Cardiac ventricle fibroblast (primary cell): ENCODE data around the gene ENTR1. TPM values are rescaled to one million over a fixed set of nuclear protein-coding genes. Genes with fewer than 3 reads are reported as not detected.

Experiments
- total RNA-seq: library from RNA; depleted of rRNA; stranded (reverse); fragments of >200 nt; gene quantifications from 2 replicates; pipeline ENCODE4 v1.2.3, GENCODE V29; 2015

ENTR1 gene, protein sequence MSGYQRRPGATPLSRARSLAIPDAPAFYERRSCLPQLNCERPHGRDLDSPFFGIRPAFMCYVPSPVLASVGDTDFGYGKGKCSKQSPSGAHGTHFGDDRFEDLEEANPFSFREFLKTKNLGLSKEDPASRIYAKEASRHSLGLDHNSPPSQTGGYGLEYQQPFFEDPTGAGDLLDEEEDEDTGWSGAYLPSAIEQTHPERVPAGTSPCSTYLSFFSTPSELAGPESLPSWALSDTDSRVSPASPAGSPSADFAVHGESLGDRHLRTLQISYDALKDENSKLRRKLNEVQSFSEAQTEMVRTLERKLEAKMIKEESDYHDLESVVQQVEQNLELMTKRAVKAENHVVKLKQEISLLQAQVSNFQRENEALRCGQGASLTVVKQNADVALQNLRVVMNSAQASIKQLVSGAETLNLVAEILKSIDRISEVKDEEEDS
- 32.2 and 43.2 TPM in 2 replicates for total RNA-seq

DNA sequence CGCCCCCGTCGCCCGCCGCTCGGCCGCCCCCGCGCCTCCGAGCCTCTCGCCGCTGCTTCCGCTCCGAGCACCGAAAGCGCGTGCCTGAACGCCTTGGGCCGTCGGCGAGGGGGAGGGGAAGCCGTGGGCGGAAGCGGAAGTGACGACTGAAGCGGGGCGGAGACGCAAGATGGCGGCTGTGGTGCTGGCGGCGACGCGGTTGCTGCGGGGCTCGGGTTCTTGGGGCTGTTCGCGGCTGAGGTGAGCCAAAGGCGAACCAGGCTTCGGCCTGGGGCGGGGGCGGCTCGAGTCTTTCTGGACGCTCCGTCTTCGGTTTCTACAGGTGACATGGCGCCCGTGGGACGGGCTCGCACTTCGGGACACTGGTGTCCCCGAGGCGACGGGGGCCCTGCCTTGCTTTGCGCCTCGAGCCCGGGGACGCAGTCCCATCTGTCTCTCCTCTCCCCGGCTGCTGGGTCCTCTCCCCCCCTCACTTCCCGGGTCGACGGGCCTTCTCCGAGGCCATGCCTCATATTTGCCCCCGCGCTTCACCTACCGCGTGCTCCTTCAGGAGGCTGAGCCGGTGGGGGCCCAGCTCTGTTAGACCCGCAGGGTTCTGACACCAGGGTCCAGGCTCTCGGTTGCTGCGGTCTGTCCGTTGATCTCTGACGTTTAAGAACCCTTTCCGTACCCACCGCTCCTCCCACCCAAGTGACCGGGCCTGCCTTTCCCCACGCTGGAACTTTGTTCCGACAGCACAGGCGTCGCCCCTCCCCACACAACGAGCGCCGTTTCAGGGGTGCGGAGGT, at the start of gene ENTR1, which contains the start of gene PMPCA:
Gene ENTR1 (minus strand): TSS at position 115 of the 788 bp plus-strand sequence. CDS start 217 bp downstream, outside the sequence.
Gene PMPCA (plus strand): TSS at position 159 of the 788 bp plus-strand sequence. CDS start 11 bp downstream, at position 170.

DNA sequence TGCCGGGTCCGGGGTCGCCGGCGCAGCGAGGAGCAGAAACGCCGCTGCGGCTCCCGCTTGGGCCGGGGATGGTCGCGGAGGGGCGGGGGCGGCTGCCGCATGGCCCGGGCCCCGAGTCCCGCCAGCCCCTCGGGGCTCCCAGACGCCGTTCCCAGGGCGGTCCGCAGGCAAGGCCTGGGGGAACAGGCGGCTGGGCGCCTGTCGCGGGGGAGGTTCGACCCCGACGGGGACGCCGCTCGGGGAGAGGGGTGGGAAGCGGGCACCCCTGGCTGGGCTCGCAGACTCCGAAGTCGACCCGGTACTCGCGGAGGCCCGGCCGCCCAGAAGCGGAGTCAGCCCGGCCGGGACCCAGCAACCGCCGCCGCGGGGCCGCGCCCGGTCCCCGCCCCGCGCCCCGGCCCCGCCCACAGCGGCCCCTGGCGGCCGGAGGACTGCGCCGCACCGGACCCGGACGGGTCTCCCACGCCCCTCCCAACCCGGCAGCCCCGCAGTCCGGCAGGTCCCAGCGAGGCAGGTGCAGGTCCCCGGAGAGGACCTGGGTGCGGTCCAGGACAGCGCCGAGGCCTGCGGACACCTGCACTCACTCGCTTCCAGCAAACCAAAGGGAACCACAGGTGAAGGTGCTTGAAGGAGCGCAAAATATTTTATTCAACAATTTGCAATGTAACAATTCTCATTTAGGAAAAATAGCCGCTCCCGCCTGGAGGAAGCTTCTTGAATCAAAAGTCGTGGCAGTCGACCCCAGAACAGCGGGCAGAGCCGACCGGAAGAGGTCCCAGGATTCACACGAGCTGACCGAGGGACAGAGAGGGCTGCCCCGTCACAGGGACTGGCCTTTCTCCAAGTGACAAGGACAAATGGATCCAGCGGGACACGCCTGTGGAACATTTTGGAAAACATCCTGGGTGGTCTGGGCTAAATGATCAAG, 29.3 kb upstream of the ENTR1 start, which contains the start of gene INPP5E:
Gene INPP5E (minus strand): TSS at position 365 of the 928 bp plus-strand sequence. CDS start 426 bp downstream, outside the sequence.

DNA sequence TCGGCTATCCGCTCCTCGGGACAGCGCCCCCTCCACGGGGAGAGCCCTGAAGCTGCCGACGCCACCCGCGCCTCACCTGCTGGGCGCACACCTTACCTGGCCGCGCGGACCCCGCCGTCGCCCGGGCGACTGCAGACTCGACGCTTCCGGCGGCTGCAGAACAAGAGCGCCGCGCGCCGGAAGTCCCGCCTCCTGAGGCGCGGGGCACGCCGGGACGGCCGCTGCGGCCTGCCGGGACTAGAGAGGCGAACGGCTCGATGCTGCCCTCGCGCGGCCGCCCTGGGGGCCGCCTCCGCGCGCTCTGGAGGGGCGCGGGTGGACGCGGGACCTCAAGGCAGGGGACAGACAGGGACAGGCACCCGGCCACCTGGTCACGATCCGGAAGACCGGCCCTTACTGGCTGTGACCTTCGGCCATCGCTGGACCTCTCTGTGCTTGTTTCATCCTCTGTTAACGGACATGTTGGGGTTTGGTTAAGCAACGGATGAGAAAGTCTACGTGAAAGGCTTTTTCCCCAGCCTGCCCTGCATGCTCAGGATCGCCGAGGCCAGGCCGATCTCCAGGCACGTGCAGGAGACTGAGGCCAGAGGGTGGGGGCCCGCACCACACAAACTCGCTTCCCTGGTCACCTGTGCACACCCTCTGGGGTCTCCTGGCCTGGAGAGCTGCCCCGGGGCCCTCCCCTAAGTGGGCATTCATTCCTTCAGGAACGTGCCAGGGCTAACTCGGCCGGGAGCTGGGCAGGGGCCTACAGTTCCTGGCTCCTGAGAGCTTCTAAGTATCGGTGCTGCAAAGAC, 10.2 kb downstream of the ENTR1 start, which contains the start of gene SNAPC4:
Gene SNAPC4 (minus strand): TSS at position 133 of the 797 bp plus-strand sequence. CDS start 1,742 bp downstream, outside the sequence.

DNA sequence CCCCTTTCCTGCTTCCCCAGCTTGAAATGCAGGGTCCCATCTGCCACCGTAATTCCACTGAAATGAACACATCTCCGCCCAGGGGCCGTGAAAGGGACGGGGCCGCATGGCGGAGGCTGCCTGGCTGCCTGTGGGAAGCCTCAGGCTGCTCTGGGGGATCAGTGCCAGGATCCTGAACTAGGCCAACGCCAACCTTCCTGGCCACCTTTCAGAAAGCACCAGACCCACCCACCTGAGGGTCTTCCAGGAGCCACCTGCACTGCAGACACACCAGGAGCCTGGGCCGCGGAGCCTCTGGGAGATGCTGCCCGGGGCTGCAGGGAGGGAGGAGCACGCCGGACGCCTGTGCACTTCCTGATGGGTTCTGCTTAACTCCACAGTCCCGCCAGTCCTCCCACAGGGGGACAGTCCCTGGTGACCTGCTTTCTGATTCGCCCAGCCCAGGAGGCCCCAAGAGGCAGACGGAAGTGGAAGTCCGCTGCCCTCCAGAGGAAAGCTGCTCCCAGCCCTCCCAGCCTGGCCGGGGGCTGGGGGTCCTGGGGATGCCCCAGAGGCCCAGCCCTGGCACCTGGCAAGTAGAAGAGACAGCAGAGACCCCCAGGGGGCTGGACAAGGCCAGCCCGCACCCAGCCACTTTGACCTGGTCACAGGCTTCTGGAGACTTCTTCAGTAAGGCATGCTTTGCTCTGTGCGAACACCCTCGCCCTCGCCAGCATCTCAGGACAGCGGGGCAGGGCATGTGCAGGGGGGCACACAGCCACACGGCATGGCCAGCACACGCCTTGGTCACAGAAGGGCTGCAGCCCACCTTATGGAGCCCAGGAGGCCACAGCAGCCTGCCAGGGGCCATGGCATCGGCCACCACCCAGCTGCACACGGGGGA, 36.9 kb downstream of the ENTR1 start, which contains the start of gene CARD9:
Gene CARD9 (minus strand): TSS at position 370 of the 883 bp plus-strand sequence. CDS start 1,591 bp downstream, outside the sequence.

DNA sequence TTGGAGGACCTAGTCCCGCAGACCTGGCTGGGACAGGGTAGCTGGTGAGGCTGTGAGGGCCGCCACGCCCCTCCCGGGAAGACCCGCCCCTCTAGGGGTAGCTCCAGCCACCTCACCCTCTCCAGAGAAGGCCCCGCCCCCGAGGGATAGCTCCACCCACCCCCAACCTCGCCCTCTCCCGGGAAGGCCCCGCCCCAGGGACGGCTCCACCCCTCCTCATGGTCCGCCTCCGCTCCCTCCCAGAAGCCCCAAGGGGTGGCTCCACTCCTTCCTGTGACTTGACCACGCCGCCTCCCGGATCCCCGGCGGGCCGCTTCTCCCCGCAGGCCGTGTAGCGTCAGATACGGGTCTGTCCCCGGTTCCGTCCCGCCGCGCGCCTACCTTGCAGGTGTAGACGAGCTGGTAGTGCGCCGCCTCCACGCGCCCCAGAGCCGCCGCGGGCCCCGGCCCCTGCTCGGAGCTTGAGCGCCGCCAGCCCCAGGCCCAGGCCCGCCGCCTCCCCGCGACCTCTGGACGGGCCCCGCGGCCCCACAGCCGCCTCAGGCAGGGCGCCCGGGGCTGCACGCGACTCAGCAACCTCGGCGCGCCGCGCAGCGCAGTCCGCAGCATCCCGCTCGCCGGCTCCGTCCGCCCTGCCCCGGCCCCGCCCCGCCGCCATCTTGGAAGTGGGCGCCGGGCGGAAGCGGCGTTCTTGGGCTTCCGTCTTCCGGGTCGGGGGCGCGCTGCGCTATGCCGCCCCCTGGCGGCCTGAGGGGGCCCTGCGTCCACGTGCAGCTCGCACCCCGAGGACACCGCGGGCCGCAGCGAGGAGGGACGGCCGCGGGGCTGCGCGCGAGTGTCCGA, 47.1 kb downstream of the ENTR1 start, which contains the start of gene DNLZ:
Gene DNLZ (minus strand): TSS at position 639 of the 843 bp plus-strand sequence. CDS start 30 bp downstream, at position 609.

Other genes starting within 250 kb of the ENTR1 start
- not detected in 2 replicates for gene LHX3, start 205.5 kb downstream of the ENTR1 start, total RNA-seq
- gene QSOX2, start 164.8 kb downstream of the ENTR1 start, total RNA-seq: 7.6 and 8.7 TPM in 2 replicates
- 0.05 TPM in 1 of 2 replicates, not detected in the other for gene CCDC187, start 106.5 kb downstream of the ENTR1 start, total RNA-seq
- 24.2 and 27.2 TPM in 2 replicates for gene GPSM1, start 83.1 kb downstream of the ENTR1 start, total RNA-seq
- gene DNLZ, start 46.9 kb downstream of the ENTR1 start, total RNA-seq: 17.0 and 29.6 TPM in 2 replicates
- 0.31 and 0.88 TPM in 2 replicates for gene CARD9, start 36.9 kb downstream of the ENTR1 start, total RNA-seq
- gene SNAPC4, start 10.4 kb downstream of the ENTR1 start, total RNA-seq: 7.1 and 9.1 TPM in 2 replicates
- gene PMPCA, start within 50 bp of the ENTR1 start, total RNA-seq: 33.6 and 41.5 TPM in 2 replicates
- gene INPP5E, start 29.2 kb upstream of the ENTR1 start, total RNA-seq: 6.2 and 8.0 TPM in 2 replicates
- gene SEC16A, start 72.4 kb upstream of the ENTR1 start, total RNA-seq: 56.2 and 64.3 TPM in 2 replicates
- 17.6 and 23.4 TPM in 2 replicates for gene NOTCH1, start 135.4 kb upstream of the ENTR1 start, total RNA-seq